Panc1 (cell line): ENCODE results near the gene NRP1.

Experiments
- TF ChIP-seq, protein P1 (sequence below): fragments of 450-650 bp; IDR thresholded peaks from 2 replicates; pipeline ENCODE4 v1.5.1; 2017; ENCODE audit warnings: mild to moderate bottlenecking
- TF ChIP-seq, protein P2 (sequence below), 2 experiments: IDR thresholded peaks; 2 replicates each; pipeline ENCODE4 v1.6.1; 2011 to 2012; ENCODE audit warnings: low read depth in 2 of 2, control low read depth in 1 of 2, low read length in 1 of 2, mild to moderate bottlenecking in 1 of 2, moderate library complexity in 1 of 2; ENCODE audit not compliant: insufficient read depth in 1 of 2

DNA sequence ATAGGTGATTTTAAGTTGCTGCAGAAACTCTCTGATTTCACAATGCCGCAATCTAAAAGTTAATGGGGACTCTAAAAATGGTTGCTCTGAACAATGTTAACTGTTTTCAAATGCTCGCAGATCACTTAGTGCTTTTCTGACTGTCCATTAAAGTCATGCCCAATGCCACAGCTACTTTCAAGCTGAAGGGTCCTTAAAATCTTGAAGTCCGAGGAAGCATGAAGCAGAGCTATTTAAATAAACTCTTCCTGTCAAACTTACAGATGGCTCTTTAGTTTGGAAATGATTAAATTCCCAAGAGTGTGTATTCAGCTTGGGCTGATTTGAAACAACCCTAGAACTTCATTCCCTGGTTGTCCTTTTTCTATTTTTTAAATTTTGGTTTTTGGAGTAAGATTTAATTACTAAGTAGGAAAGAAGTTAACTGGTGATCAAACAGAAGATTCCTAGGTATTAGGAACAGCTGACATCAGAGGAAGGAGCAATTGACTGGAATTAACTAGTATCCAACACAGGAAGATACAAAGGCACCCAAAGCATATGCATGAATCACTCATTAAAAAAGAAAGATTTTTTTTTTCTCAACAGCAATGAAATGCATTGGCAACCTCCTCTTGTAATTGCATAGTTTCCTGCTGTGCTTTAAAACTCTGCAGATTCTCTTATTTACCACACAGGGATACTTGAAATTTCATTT is 105.1 kb downstream of the NRP1 start:
- TF ChIP-seq, protein P1, sequence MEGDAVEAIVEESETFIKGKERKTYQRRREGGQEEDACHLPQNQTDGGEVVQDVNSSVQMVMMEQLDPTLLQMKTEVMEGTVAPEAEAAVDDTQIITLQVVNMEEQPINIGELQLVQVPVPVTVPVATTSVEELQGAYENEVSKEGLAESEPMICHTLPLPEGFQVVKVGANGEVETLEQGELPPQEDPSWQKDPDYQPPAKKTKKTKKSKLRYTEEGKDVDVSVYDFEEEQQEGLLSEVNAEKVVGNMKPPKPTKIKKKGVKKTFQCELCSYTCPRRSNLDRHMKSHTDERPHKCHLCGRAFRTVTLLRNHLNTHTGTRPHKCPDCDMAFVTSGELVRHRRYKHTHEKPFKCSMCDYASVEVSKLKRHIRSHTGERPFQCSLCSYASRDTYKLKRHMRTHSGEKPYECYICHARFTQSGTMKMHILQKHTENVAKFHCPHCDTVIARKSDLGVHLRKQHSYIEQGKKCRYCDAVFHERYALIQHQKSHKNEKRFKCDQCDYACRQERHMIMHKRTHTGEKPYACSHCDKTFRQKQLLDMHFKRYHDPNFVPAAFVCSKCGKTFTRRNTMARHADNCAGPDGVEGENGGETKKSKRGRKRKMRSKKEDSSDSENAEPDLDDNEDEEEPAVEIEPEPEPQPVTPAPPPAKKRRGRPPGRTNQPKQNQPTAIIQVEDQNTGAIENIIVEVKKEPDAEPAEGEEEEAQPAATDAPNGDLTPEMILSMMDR, result no peak
- TF ChIP-seq, protein P2, sequence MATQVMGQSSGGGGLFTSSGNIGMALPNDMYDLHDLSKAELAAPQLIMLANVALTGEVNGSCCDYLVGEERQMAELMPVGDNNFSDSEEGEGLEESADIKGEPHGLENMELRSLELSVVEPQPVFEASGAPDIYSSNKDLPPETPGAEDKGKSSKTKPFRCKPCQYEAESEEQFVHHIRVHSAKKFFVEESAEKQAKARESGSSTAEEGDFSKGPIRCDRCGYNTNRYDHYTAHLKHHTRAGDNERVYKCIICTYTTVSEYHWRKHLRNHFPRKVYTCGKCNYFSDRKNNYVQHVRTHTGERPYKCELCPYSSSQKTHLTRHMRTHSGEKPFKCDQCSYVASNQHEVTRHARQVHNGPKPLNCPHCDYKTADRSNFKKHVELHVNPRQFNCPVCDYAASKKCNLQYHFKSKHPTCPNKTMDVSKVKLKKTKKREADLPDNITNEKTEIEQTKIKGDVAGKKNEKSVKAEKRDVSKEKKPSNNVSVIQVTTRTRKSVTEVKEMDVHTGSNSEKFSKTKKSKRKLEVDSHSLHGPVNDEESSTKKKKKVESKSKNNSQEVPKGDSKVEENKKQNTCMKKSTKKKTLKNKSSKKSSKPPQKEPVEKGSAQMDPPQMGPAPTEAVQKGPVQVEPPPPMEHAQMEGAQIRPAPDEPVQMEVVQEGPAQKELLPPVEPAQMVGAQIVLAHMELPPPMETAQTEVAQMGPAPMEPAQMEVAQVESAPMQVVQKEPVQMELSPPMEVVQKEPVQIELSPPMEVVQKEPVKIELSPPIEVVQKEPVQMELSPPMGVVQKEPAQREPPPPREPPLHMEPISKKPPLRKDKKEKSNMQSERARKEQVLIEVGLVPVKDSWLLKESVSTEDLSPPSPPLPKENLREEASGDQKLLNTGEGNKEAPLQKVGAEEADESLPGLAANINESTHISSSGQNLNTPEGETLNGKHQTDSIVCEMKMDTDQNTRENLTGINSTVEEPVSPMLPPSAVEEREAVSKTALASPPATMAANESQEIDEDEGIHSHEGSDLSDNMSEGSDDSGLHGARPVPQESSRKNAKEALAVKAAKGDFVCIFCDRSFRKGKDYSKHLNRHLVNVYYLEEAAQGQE (IDR thresholded peaks at IDR 0.05; ENCODE audit: insufficient read depth in 1 of 2, low read depth in 2 of 2, low read length in 1 of 2), result no peak
